ENCODE measurements around the gene PWP1. TPM values are rescaled to one million over a fixed set of nuclear protein-coding genes. Genes with fewer than 3 reads are reported as not detected.

The PWP1 gene
- total RNA-seq, 1 donor from 2014 or later: 56.7 TPM

- DNase-seq (ENCODE audit: low read depth in 2 of 2): no peak
Measured at GRCh38 chr12:107735763-107736162, 50.2 kb downstream of the PWP1 start.

DNA sequence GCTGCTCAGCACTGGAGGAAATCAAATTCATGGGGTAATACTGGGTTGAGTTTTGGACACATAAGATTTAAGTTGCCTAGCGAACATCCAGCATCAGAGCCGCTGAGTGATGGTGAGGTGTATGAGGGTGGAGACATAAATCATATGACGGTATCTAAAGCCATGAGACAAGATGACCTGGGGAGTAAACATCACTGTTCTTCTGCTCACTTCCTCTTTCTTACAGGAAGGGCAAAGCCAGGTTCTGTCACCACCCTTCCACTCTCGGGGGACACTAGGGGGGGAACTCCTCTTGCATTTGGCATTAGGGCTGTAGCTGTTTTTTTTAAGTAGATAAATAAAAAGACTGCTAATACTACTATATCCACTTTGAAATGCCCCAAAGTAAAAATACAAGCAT, 51.3 kb downstream of the PWP1 start:
- no peak for DNase-seq (ENCODE audit: low read depth in 2 of 2)

GRCh38 chr12:107748472-107748871, 62.9 kb downstream of the PWP1 start:
- DNase-seq (ENCODE audit: low read depth in 2 of 2): peak in 1 of 2 donors; percentile 73

- no peak for DNase-seq (ENCODE audit: low read depth in 2 of 2)
Measured at GRCh38 chr12:107749083-107749482, 63.5 kb downstream of the PWP1 start.

DNA sequence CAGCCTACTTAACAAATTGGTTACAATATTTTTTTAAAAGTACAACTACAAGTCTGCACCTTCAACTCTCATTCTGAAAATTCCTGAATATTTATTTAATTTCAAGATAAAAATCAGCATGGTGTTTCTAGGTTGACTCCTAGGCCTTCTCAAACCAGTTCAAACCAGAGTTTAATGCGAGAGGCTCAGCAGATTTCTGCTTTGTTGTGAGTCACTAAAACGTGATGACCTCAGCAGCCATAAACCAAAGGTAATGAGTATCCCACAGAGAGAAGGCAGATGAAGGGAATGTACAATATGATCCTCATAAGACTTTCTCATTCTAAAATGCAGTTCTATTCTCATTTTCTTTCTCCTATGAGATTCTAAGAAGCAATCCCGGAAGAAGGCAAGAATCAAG, 73.8 kb downstream of the PWP1 start:
- peak; percentile 48 to 75 for DNase-seq (ENCODE audit: low read depth in 2 of 2)

- peak in 1 of 2 donors; percentile 30 for DNase-seq (ENCODE audit: low read depth in 2 of 2)
Measured at GRCh38 chr12:107760207-107760808, 74.7 kb downstream of the PWP1 start.

GRCh38 chr12:107760809-107761501, 75.4 kb downstream of the PWP1 start, which contains the start of gene PRDM4:
PRDM4 (minus strand) TSS chr12:107761137; CDS start chr12:107760515, 622 bp downstream.
- peak; percentile 85 to 94 for DNase-seq (ENCODE audit: low read depth in 2 of 2)

DNA sequence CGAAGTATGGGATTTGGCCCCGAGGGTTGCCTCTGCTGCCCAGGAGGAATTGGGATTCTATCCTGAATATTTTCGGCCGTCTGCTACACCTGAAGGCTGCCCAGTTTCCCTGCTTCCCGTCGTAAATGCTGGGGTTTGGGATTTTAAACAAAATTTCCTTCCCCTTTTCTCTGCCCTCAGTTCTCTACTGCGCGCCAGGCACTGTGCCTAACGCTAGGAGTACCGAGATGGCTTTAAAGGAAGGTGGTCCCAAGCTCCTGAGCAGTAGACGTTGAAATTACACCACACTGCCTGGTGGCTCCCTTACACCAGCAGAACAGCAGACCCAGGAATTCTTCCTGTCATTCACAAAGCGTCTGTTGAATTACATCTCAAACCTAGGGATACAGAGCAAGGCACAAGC, 75.9 kb downstream of the PWP1 start:
- DNase-seq (ENCODE audit: low read depth in 2 of 2): no peak

Other genes starting within 250 kb of the PWP1 start
- 13.4 and 20.2 TPM in 2 replicates for gene PRDM4, start 75.3 kb downstream of the PWP1 start, total RNA-seq
- not detected in 2 replicates for gene ASCL4, start 88.9 kb downstream of the PWP1 start, total RNA-seq

All from dermis microvascular lymphatic vessel endothelial cell (primary cell).